GM19099 (cell line): ENCODE measurements around the gene DCTPP1.

Experiments used
- POLR2A ChIP-seq: IDR thresholded peaks from 3 replicates; pipeline ENCODE4 v1.6.1; 2011; ENCODE audit warnings: low read depth; ENCODE audit not compliant: insufficient read length; ENCODE audit errors: extremely low read depth

The DCTPP1 gene

GRCh38 chr16:30380072-30380802 lies 49.6 kb downstream of the DCTPP1 start:
- TF ChIP-seq POLR2A, result no peak

GRCh38 chr16:30379158-30379783 lies 50.6 kb downstream of the DCTPP1 start:
- no peak for TF ChIP-seq POLR2A

GRCh38 chr16:30378236-30379157 lies 51.3 kb downstream of the DCTPP1 start:
- TF ChIP-seq POLR2A, result peak; percentile 66

- peak; percentile 62 for TF ChIP-seq POLR2A
These were observed 52.0 kb downstream of the DCTPP1 start for GRCh38 chr16:30377812-30378235.

GRCh38 chr16:30377050-30377811 lies 52.6 kb downstream of the DCTPP1 start:
- TF ChIP-seq POLR2A, result no peak

- TF ChIP-seq POLR2A, result no peak
These were observed 53.3 kb downstream of the DCTPP1 start for GRCh38 chr16:30376461-30376902.

GRCh38 chr16:30375864-30376263 lies 54.0 kb downstream of the DCTPP1 start:
- TF ChIP-seq POLR2A, result no peak

GRCh38 chr16:30374538-30374937 lies 55.3 kb downstream of the DCTPP1 start, which contains the start of gene MYL11:
TSS of gene MYL11 (plus strand) at chr16:30374802. CDS start at chr16:30374858, 56 bp downstream.
- TF ChIP-seq POLR2A, result no peak
